Measurements from ENCODE around the gene PAM16.

The PAM16 gene

DNA sequence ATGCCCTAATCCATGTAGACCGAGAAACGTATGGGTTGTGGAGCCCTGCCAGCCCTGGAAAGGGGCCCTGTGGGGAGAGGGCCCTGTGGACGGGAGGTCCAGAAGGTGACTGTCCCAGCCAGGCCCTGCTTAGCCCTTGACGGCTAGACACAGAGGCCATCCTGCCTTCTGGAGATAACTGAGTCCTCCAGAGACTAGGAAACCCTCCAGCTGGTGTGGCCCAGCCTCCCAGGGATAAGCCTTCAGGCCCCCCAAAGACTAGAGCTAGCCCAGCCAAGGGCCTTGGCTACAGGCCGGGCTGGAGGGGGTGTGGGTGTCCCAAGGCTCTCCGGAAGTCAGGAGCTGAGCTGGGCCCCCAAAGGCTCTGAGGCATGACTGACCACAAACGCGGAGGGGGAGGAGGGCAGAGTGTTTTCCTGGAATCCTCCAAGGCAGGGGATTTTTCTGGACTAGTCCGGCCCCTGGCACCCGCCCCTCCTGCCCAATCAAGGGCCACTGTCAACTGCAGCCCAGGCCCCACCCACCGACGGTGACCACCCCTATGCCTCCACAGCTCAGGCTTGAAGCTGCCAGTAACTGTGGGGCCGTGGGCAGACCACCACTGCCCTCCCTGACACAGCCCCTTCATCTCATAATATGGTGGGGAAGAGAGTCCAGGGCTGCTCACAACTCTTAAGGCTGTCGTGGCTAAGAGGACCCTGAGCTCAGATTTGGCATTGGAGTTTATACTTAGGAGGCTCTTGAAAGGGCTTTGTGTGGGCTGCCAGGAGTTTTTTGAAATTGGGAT lies 19.6 kb upstream of the PAM16 start:
- FAIRE-seq = no peak

- no peak for FAIRE-seq
These were observed 19.0 kb upstream of the PAM16 start for GRCh38 chr16:4370151-4370550.

DNA sequence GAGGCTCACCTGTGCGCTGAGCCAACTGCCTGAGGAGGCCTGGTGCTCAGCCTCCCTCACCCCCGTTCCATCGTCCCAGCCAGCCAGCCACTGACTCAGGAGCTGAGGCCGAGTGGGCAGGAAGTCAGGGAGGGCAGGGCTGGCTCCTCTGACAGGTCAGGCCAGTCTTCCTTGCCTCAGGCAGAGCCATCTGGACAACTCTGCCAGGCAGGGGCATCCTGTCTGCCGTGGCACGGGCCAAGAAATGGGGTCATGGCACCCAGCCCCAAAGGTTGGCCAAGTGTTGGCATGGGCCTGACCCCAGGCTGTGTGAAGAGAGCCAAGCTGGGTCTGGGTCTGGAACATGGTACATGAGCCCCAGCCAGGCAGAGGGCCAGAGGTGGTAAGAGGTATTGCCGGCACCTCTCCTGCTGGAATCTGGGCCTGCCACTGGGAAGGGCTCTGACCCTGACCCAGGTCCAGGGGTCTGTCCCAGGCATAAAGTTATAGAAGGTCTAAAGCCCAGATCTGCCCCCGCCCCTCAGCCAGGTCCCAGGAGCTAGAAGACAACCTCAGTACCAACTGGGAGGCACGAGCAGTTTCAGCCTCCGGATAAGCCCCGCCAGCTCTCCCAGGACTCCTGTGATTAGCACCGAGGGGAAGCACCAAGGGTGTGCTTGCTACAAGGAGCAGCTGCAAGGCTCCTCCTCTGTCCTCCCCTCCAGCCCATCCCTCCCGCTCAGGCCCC lies 18.0 kb upstream of the PAM16 start:
- no peak for FAIRE-seq

- FAIRE-seq = no peak
These were observed 16.3 kb upstream of the PAM16 start for GRCh38 chr16:4367393-4367856.

- FAIRE-seq = no peak
These were observed 14.9 kb upstream of the PAM16 start for GRCh38 chr16:4366016-4366415.

GRCh38 chr16:4365615-4366014 lies 14.5 kb upstream of the PAM16 start:
- no peak for FAIRE-seq

- FAIRE-seq = no peak
These were observed 13.9 kb upstream of the PAM16 start for GRCh38 chr16:4365014-4365406.

GRCh38 chr16:4364196-4365013 lies 13.3 kb upstream of the PAM16 start:
- FAIRE-seq = no peak

GRCh38 chr16:4362476-4363135 lies 11.5 kb upstream of the PAM16 start:
- no peak for FAIRE-seq

- FAIRE-seq = no peak
These were observed 10.8 kb upstream of the PAM16 start for GRCh38 chr16:4361944-4362311.

DNA sequence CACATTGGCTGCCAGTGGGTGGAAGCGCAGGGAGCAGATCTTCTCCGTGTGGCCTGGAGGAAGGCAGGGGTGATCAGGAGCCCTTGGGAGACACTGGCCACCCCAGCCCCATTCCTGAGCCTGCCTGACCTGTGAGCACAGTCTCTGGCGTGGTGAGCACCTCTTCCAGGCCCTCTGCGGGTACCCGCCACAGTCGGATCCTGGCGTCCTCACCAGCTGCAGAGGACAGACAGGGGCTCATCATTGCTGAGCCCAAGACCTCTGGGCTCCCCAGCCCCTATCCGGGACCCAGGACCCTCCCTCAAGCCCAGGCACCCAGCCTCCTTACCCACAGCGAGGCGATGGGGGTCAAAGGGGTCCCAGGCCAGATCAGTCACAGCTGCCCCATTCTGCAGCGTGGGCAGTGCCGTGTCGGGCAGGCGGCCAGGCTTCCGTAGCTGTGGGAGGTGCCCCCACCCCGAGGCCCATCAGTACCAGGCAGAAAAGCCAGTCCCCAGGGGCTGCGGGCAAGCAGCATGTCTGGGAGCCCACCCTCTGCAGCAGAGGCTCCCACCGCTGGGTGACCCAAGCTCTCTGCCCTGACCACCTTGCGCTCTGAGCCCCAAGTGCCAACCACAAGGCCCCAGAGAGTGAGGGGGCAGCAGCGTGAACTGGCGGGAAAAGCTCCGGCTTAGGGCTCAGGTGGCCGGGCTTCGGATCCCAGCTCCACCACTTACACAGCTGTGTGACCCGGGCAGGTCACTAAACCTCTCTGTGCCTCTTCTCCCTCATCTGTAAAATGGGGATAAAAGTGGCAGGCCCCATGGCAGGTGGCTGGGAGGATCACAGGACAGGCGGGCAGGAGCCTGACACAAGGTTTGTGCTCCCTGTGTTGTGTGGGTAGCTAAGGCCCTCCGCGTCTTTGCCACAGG lies 10.2 kb upstream of the PAM16 start:
- no peak for FAIRE-seq

GRCh38 chr16:4360538-4361021 lies 9.5 kb upstream of the PAM16 start:
- peak; percentile 91 for FAIRE-seq

- no peak for FAIRE-seq
These were observed 8.8 kb upstream of the PAM16 start for GRCh38 chr16:4359914-4360313.

DNA sequence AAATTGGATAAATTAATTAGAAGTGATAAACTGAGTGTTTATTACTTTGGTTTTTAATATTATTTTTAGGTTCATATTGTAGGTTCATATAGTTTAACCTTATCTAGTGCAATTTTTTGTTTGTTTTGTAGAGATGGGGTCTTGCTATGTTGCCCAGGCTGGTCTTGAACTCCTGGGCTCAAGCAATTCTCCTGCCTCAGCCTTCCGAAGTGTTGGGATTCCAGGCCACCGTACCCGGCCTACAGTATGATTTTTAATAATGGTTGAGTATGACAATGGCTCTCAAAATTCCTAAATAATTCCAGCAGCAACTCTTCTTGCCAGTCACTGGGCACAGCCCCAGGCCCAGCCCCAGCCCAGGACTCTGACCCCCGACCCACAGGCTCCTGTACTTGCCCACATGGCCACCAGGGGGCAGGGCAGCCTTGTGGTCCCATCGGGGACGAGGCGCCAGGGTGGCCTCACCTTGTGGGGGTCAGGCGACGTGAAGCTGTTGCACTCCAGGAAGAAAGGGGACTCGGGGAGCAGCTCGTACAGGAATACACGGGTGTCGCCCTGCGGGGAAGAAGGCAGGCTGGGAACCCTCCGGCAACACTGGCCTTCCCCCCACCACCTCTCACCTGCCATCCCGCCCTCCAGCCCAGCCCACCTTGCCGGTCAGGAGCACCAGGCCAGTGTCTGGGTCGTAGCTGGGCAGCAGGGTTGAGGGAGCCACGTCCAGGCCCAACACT lies 7.9 kb upstream of the PAM16 start:
- FAIRE-seq = no peak

DNA sequence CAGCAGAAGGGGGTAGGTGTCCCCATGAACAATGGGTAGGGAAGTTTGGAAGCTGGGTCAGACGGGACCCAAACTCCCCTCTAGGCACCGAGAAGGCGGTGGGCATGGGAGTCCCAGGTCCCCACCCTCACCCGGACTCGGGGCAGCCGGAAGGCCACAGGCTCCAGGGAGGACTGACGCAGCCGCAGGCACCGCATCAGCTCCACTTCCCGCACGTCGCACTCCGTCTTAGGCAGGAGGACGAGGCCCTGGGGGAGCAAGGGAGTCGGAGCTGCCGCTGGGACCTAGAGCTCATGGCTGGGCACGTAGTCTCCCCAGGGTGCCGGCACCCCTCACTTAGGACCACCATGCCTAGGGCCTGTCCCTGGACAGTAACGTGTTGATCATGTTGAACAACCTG lies 7.1 kb upstream of the PAM16 start:
- FAIRE-seq = no peak

DNA sequence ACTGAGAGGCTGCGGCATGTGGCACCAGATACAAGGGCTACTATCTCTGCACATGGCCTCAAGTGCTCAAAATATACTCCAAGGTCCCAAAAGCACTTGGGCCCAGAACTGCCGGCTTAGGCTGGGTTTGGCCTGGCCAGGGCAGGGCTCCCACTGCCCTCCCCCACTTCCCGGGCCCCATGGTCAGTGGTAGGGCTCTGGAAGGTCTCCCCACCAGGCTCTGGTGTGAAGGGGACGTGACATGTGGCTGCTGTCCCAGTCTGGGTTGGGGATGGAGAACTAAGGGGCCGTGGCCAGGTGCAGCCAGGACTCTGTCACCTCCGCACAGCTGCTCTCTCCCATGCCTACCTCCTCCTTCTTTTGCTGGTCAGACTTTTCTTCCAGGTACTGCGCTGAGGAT lies 5.7 kb upstream of the PAM16 start:
- FAIRE-seq = no peak

GRCh38 chr16:4354512-4355409 lies 3.6 kb upstream of the PAM16 start:
- no peak for FAIRE-seq

GRCh38 chr16:4353675-4354074 lies 2.6 kb upstream of the PAM16 start:
- no peak for FAIRE-seq

GRCh38 chr16:4352843-4353242 lies 1.7 kb upstream of the PAM16 start:
- no peak for FAIRE-seq

GRCh38 chr16:4351880-4352279 lies 759 bp upstream of the PAM16 start:
- FAIRE-seq = no peak
